ENCODE results near the gene CHP1.
"Not testable (repeated sequence)": the region's sequence is repeated elsewhere in the genome, so short reads cannot be mapped to it uniquely, and the experiment has no call there.

Gene CHP1

GRCh38 chr15:41259546-41260189 is 28.6 kb downstream of the CHP1 start (continued):
- TF ChIP-seq, protein P1, sequence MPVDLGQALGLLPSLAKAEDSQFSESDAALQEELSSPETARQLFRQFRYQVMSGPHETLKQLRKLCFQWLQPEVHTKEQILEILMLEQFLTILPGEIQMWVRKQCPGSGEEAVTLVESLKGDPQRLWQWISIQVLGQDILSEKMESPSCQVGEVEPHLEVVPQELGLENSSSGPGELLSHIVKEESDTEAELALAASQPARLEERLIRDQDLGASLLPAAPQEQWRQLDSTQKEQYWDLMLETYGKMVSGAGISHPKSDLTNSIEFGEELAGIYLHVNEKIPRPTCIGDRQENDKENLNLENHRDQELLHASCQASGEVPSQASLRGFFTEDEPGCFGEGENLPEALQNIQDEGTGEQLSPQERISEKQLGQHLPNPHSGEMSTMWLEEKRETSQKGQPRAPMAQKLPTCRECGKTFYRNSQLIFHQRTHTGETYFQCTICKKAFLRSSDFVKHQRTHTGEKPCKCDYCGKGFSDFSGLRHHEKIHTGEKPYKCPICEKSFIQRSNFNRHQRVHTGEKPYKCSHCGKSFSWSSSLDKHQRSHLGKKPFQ (tag by site-specific recombination; IDR thresholded peaks at IDR 0.05): no peak
- TF ChIP-seq, protein P2, sequence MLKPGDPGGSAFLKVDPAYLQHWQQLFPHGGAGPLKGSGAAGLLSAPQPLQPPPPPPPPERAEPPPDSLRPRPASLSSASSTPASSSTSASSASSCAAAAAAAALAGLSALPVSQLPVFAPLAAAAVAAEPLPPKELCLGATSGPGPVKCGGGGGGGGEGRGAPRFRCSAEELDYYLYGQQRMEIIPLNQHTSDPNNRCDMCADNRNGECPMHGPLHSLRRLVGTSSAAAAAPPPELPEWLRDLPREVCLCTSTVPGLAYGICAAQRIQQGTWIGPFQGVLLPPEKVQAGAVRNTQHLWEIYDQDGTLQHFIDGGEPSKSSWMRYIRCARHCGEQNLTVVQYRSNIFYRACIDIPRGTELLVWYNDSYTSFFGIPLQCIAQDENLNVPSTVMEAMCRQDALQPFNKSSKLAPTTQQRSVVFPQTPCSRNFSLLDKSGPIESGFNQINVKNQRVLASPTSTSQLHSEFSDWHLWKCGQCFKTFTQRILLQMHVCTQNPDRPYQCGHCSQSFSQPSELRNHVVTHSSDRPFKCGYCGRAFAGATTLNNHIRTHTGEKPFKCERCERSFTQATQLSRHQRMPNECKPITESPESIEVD (tag by site-specific recombination; IDR thresholded peaks at IDR 0.05): no peak
- TF ChIP-seq ZNF223 (tag by site-specific recombination; IDR thresholded peaks at IDR 0.05): no peak

DNA sequence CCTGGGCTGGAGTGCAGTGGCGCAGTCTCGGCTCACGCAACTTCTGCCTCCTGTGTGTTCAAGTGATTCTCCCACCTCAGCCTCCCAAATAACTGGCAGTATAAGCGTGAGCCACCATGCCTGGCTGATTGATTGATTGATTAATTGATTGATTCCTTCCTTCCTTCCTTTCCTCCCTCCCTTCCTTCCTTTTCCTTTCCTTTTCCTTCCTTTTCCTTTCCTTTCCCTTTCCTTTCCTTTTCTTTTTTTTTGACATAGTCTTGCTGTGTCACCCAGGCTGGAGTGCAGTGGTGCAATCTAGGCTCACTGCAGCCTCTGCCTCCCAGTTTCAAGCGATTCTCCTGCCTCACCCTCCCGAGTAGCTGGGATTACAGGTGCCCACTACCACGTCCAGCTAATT is 29.9 kb downstream of the CHP1 start:
- TF ChIP-seq PRDM1 (tag by site-specific recombination; IDR thresholded peaks at IDR 0.05): peak; percentile 96
- H3K36me3 ChIP-seq (ENCODE audit: control insufficient read depth in 2 of 2, insufficient read depth in 1 of 2, low read length in 2 of 2): peaks cover 0 to 24% of the 10 kb centered on the region in 2 experiments; a peak in 2 of 3 replicates
- H3K4me3 ChIP-seq (ENCODE audit: low read depth, low read length); CTCF ChIA-PET; H3K9me3 ChIP-seq (ENCODE audit: control insufficient read depth, insufficient read depth, low read depth, low read length); POLR2A ChIA-PET; H3K27ac ChIP-seq (ENCODE audit: extremely low read depth, low read depth, low read length); H3K4me1 ChIP-seq (ENCODE audit: control insufficient read depth, insufficient read depth, low read length): not testable (repeated sequence)

GRCh38 chr15:41262571-41262970 is 31.5 kb downstream of the CHP1 start:
- Histone ChIP-seq H3K4me1 (ENCODE audit: control insufficient read depth, insufficient read depth, low read length) (no peaks in the 10 kb centered on the region), H3K4me3 (ENCODE audit: low read depth, low read length) (no peak overlapping the region), H3K27ac (ENCODE audit: extremely low read depth, low read depth, low read length) (no peak overlapping the region), H3K9me3 (ENCODE audit: control insufficient read depth, insufficient read depth, low read depth, low read length) (no peaks in the 10 kb centered on the region), H3K36me3 (ENCODE audit: control insufficient read depth in 2 of 2, insufficient read depth in 1 of 2, low read length in 2 of 2) (peaks cover 4 to 24% of the 10 kb centered on the region in 2 experiments; a peak in 2 of 3 replicates)
- ChIA-PET CTCF (no interaction called here), POLR2A (no interaction called here)
- TF ChIP-seq, protein P3, sequence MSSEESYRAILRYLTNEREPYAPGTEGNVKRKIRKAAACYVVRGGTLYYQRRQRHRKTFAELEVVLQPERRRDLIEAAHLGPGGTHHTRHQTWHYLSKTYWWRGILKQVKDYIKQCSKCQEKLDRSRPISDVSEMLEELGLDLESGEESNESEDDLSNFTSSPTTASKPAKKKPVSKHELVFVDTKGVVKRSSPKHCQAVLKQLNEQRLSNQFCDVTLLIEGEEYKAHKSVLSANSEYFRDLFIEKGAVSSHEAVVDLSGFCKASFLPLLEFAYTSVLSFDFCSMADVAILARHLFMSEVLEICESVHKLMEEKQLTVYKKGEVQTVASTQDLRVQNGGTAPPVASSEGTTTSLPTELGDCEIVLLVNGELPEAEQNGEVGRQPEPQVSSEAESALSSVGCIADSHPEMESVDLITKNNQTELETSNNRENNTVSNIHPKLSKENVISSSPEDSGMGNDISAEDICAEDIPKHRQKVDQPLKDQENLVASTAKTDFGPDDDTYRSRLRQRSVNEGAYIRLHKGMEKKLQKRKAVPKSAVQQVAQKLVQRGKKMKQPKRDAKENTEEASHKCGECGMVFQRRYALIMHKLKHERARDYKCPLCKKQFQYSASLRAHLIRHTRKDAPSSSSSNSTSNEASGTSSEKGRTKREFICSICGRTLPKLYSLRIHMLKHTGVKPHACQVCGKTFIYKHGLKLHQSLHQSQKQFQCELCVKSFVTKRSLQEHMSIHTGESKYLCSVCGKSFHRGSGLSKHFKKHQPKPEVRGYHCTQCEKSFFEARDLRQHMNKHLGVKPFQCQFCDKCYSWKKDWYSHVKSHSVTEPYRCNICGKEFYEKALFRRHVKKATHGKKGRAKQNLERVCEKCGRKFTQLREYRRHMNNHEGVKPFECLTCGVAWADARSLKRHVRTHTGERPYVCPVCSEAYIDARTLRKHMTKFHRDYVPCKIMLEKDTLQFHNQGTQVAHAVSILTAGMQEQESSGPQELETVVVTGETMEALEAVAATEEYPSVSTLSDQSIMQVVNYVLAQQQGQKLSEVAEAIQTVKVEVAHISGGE (tag by site-specific recombination; conservative IDR thresholded peaks at IDR 0.05; ENCODE audit: low read depth): no peak
- TF ChIP-seq ZNF362 (tag by site-specific recombination; IDR thresholded peaks at IDR 0.05): no peak
- no peak for TF ChIP-seq ZBTB6 (tag by site-specific recombination; IDR thresholded peaks at IDR 0.05)
- TF ChIP-seq ZNF549 (tag by site-specific recombination; IDR thresholded peaks at IDR 0.05): no peak
- TF ChIP-seq ZNF571 (tag by site-specific recombination; IDR thresholded peaks at IDR 0.05): no peak
